Measurements from ENCODE around the gene ZNF143.
"Not testable (repeated sequence)": the region's sequence is repeated elsewhere in the genome, so short reads cannot be mapped to it uniquely, and the experiment has no call there.

The ZNF143 gene

GRCh38 chr11:9460322-9461062, at the start of gene ZNF143:
ZNF143 (plus strand) TSS chr11:9461012; CDS start chr11:9471309, 10,297 bp downstream.
- DNase-seq (ENCODE audit: low read depth) = peak; percentile 100

GRCh38 chr11:9428706-9429105, 32.1 kb upstream of the ZNF143 start:
- DNase-seq (ENCODE audit: low read depth) = no peak

DNA sequence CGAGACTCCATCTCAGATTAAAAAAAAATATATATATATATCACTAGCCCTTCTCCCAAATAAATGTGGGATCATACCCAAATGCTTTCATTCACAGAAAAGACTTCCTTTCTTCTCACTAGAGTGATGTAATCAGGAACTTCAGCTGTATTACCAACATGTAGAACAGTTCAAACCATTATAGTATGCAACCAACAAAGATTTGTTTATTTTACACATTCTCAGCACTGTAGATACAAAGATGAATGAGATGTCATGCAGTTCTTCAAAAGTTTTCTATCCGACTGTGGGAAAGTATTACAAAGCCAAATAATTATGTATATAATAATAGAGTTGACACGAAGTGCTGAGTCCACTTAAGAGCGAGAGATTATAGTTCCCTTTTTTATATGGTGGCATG, 22.2 kb upstream of the ZNF143 start:
- no peak for DNase-seq (ENCODE audit: low read depth)

GRCh38 chr11:9446230-9446629, 14.6 kb upstream of the ZNF143 start:
- DNase-seq (ENCODE audit: low read depth) = no peak

DNA sequence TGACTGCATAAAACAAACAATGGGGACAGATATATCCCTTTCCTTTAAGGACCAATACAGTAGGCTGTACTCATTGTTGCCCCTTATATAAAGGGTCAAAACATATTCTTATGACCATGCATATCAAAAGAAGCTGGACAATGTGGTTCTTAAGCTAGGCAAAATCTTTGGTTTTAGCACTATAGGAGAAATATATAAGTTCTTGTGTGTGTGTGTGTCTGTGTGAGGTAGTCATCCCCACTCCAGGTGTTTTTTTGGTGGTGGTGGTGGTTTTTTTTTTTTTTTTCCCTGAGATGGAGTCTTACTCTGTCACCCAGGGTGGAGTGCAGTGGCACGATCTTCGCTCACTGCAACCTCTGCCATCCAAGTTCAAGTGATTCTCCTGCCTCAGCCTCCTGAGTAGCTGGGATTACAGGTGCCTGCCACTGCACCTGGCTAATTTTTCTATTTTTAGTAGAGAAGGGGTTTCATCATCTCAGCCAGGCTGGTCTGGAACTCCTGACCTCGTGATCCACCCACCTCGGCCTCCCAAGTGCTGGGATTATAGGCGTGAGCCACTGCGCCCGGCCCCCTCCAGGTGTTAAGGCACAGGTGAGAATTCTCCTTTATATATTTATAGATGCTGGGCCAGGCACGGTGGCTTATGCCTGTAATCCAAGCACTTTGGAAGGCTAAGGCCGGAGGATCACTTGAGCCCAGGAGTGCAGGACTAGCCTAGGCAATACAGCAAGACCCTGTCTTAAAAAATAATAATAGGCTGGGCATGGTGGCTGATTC, 12.0 kb upstream of the ZNF143 start:
- DNase-seq (ENCODE audit: low read depth) = no peak

DNA sequence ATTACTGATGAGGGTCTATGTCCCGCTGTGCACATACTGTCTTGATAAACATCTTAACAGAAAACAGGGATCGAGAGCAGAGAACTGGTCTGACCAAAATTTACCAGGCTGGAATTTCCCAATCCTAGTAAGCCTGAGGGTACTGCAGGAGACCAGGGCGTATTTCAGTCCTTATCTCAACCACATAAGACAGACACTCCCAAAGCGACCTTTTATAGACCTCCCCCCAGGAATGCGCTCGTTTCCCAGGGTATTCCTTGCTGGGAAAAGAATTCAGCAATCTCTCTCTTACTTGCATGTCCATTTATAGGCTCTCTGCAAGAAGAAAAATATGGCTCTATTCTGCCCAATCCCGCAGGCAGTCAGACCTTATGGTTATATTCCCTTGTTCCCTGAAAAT, 8.8 kb upstream of the ZNF143 start:
- not testable (repeated sequence) for DNase-seq (ENCODE audit: low read depth)

- no peak for DNase-seq (ENCODE audit: low read depth)
Observed at GRCh38 chr11:9455722-9456121, 5.1 kb upstream of the ZNF143 start.

DNA sequence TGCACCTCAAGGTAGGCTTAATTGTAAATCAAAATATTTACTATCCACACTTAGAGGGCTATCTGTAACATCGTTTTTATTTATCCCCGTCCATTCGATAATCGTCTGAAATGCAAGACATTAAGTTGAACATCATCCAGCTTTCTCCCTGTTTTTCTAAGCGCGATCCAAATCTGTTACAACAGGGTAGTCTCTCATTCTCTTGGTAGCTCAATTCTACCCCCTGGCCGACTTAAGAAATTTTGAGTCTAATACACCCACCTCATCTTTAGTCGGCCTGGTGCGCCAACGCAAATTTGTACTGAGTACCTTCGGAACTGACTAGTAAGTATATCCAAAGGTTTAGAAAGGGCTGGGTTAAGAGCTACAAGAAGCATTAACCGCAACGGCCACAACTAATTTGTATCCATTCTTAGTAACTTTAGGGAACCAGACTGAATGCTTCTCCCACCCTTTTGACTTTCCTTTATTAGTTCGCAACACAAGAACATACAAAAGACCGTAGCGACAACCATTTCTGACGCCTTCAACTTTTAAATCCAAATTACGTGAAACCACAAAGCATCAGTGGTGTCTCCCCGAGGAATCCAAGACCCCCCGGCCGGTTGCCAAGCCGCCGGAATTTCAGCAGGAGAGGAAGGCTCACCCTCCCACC, 1.0 kb upstream of the ZNF143 start:
- peak; percentile 11 for DNase-seq (ENCODE audit: low read depth)

GRCh38 chr11:9461063-9461759, 399 bp downstream of the ZNF143 start:
- peak; percentile 70 for DNase-seq (ENCODE audit: low read depth)

DNA sequence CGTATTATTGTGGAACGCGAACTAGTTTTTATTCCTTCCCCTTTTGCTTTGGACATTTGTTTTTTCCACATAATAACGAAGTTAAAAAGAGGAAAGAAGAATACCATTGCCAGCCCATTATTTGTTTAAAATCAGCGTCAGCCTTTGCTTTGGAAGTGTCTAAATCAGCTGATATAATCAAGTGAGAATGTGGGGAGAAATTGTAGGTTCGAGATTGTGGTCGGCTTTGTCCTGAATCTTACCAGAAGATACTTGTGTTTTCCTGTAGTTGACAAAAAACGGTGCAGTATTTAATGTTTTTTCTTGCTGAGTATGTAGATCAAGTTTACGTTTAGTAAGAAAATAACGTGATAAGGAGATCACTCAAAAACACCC, 935 bp downstream of the ZNF143 start:
- DNase-seq (ENCODE audit: low read depth) = no peak

DNA sequence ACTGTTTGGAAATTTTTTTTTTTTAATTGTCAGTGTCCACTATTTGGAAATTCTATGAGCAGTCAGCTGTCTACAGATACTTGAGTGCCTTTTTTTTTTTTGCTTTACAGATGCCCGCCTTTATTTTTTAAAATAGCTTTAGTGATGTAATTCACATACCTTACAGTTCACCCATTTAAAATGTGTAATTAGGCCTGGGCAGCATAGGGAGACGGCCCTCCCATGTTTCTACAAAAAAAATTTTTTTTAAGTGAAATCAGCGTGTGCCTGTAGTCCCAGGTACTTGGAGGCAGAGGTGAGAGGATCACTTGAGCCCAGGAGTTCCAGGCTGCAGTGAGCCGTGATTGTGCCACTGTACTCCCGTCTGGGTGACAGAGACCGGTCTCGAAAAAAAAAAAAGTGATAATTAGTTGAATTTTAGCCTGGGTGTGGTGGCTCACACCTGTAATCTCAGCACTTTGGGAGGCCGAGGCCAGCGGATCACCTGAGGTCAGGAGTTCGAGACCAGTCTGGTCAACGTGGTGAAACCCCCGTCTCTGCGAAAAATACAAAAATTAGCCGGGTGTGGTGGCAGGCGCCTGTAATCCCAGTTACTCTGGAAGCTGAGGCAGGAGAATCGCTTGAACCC, 1.5 kb downstream of the ZNF143 start:
- DNase-seq (ENCODE audit: low read depth) = no peak

DNA sequence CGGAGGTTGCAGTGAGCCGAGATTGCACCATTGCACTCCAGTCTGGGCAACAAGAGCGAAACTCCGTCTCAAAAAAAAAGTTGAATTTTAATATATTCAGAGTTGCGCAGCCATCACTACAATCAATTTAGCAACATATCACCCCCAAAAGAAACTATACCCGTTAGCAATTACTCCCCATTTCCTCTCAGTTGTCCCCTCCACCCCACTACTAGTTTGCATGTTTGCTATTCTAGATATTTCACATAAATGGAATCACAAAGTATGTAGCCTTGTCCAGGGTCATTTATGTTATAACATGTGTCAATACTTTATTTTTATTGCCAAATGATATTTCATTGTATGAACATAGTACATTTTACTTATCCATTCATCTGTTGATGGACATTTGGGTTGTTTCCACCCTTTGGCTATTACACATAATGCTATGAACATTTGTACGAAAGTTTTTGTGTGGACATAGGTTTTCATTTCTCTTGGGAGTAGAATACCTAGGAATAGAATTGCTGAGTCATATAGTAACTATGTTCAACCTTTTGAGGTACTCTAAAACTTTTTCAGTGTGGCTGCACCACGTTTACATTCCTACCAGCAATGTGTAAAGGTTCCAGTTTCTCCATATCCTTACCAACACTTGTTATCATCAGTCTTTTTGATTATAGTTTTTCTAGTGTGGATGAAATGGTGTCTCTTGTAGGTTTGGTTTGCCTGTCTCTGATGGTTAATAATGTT, 2.2 kb downstream of the ZNF143 start:
- no peak for DNase-seq (ENCODE audit: low read depth)

DNA sequence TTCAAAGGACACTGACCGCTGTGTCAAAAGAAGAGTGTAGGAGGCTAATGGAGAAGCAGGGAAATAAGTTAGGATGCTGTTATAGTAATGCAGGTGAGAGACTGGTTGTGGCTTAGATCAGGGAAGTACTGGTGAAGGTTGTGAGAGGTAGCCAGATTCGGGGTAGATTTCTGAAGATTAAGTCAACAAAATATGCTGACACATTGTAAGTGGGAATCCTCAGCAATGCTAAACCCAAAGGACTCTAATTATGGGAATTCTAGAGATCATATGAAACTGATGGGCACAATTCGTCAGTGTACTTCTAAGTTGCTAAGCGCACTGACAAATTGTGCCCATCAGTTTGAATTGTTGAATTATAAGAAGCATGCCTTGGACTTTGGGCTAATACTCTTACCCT, 10.0 kb downstream of the ZNF143 start:
- DNase-seq (ENCODE audit: low read depth) = no peak

DNA sequence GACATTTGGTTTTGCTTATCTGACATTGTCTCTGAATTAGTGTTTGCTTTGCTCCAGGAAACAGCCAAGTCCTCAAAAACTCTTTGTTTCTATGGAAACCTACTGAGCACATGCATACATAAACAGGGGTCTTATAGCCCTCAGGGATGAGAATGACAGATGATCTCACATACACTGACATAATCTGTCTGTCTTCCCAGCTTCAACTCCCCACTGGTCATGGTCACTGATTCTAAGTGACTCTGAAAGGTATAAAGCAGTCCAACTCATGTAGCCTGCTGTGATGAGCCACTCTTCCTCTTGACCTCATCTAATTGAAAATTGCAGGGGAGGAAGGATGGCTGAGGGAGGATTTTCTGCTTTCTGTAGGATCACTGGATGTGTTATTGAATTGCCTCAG, 12.6 kb downstream of the ZNF143 start:
- DNase-seq (ENCODE audit: low read depth) = no peak

GRCh38 chr11:9479899-9480298, 19.1 kb downstream of the ZNF143 start:
- no peak for DNase-seq (ENCODE audit: low read depth)

DNA sequence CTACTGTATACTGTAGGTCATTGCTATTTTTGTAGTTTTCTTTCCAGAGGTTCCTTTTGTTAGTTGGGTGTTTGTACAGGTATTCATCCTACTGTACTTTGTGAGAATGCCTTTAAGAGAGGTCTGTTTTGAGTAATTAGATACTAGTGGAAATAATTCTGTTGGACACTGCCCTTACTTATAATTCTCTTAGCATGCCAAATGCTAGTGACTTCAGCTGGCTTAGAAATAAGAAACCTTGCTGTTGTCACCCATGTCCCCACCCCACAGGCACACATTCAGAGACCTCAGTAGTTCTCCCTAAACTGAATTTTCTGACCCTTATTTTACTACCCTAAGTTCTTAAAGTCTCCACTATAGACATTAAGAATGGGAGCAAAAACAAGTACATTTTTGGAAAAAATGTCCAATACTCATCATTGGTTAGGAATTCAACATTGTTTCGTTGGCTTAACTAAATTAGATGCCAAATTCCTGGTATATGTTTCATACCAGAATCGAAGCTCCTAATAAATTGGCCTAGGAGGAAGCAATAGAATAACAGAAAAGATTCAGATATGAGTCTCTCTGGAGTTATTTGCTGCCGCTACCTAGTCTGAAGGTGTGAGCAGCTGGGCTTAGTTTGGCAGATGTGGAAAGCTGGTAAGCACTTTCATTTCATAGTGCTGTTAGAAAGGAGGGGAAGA, 28.4 kb downstream of the ZNF143 start:
- DNase-seq (ENCODE audit: low read depth) = no peak

DNA sequence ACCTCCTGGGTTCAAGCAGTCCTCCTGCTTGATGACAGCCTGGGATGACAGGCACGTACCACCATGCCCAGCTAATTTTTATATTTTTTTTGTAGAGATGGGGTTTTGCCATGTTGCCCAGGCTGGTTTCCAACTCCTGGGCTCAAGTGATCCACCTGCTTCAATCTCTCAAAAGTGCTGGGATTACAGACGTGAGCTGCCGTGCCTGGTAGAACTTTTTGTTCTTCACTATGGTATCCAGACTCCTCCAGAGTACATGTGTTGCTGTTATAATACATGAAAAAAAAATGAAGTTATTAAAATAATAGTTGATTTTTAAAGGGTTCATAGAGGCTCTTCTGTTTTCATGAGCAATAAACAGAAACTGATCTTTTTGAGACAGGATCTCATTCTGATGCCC, 29.6 kb downstream of the ZNF143 start:
- DNase-seq (ENCODE audit: low read depth) = no peak

- DNase-seq (ENCODE audit: low read depth) = no peak
Observed at GRCh38 chr11:9493492-9493891, 32.7 kb downstream of the ZNF143 start.

GRCh38 chr11:9494316-9494715, 33.5 kb downstream of the ZNF143 start:
- no peak for DNase-seq (ENCODE audit: low read depth)

DNA sequence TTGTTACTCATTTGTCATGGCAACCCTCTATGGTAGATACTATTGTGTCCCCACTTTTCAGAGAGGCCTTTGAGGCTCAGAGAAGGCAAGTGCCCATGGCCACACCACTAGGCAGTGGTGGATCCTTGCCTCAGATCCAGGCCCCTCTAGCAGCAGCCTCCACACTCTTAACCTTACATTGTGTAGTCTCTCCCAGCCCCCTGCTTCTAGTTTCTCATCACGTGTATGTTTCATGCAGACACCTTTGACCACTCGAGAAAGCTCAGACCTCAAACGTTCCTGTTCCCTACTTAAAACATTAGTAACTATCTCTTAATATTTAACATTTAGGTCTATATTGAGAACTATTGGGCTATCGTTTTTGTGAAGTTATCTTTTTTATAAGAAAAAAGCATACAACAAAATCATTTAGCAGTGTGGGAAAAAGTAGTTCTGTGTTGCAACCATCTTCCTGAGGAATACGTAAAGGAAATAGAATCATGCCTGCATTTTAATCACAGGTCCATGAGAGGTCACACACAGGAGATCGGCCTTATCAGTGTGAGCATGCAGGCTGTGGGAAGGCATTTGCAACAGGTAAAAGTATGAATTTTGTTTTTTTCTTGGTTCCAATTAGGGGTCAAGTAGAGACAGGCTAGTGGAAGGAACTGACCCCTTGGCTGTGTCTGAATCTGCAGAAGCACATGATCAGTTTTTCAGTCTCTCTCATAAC, 35.1 kb downstream of the ZNF143 start:
- no peak for DNase-seq (ENCODE audit: low read depth)

Measured in activated gamma-delta T cell treated with anti-CD3 and anti-CD28 coated beads, Interleukin-2, amount 50 U/mL, for 16 hours (primary cell).